NT2/D1 (cell line): ENCODE measurements around the gene SPAG7.

Source experiments
- YY1 ChIP-seq: IDR thresholded peaks from 2 replicates; pipeline ENCODE4 v1.6.1; 2011; ENCODE audit not compliant: insufficient read length, insufficient read depth
- ZNF274 ChIP-seq: IDR thresholded peaks from 2 replicates; pipeline ENCODE4 v1.6.1; 2011; ENCODE audit warnings: mild to moderate bottlenecking, low read depth, low read length

GRCh38 chr17:4997302-4998026, 29.8 kb upstream of the SPAG7 start, which contains the start of the genes INCA1 and KIF1C:
- TF ChIP-seq YY1 (no peak), ZNF274 (no peak)
